ENCODE measurements around the gene RAB10. TPM values are rescaled to one million over a fixed set of nuclear protein-coding genes. Genes with fewer than 3 reads are reported as not detected.

RAB10 gene
- total and polyA plus RNA-seq, 9 of the 15 experiments (the other 6 are each of a cell fraction or from before 2014, with no cell fraction given), result 25.1 to 214 (median 157) TPM

DNA sequence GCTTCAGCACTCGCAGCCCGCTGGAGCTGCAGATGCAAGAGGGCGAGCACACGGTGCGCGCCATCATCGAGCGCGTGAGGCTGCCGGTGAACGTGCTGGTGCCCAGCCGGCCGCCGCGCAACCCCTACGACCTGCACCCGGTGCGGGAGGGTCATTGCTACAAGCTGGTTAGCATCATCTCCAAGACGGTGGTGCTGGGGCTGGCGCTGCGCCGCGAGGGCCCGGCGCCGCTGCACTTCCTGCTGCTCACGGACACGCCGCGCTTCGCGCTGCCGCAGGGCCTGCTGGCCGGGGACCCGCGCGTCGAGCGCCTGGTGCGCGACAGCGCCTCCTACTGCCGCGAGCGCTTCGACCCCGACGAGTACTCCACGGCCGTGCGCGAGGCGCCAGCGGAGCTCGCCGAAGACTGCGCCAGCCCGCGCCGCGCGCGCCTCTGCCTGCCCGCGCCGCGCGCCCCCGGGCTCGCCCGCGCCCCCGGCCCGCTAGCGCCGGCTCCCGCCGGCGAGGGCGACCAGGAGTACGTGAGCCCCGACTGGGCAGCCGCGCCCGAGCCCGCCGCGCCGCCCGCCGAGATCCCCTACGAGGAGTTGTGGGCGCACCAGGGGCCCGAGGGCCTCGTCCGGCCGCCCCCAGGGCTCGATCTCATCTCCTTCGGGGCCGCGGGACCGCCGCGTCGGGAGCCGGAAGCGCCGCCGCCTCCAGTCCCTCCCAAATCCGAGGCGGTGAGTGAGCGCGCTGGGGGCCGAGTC, 150.8 kb downstream of the RAB10 start (continued):
- TF ChIP-seq, protein P1, sequence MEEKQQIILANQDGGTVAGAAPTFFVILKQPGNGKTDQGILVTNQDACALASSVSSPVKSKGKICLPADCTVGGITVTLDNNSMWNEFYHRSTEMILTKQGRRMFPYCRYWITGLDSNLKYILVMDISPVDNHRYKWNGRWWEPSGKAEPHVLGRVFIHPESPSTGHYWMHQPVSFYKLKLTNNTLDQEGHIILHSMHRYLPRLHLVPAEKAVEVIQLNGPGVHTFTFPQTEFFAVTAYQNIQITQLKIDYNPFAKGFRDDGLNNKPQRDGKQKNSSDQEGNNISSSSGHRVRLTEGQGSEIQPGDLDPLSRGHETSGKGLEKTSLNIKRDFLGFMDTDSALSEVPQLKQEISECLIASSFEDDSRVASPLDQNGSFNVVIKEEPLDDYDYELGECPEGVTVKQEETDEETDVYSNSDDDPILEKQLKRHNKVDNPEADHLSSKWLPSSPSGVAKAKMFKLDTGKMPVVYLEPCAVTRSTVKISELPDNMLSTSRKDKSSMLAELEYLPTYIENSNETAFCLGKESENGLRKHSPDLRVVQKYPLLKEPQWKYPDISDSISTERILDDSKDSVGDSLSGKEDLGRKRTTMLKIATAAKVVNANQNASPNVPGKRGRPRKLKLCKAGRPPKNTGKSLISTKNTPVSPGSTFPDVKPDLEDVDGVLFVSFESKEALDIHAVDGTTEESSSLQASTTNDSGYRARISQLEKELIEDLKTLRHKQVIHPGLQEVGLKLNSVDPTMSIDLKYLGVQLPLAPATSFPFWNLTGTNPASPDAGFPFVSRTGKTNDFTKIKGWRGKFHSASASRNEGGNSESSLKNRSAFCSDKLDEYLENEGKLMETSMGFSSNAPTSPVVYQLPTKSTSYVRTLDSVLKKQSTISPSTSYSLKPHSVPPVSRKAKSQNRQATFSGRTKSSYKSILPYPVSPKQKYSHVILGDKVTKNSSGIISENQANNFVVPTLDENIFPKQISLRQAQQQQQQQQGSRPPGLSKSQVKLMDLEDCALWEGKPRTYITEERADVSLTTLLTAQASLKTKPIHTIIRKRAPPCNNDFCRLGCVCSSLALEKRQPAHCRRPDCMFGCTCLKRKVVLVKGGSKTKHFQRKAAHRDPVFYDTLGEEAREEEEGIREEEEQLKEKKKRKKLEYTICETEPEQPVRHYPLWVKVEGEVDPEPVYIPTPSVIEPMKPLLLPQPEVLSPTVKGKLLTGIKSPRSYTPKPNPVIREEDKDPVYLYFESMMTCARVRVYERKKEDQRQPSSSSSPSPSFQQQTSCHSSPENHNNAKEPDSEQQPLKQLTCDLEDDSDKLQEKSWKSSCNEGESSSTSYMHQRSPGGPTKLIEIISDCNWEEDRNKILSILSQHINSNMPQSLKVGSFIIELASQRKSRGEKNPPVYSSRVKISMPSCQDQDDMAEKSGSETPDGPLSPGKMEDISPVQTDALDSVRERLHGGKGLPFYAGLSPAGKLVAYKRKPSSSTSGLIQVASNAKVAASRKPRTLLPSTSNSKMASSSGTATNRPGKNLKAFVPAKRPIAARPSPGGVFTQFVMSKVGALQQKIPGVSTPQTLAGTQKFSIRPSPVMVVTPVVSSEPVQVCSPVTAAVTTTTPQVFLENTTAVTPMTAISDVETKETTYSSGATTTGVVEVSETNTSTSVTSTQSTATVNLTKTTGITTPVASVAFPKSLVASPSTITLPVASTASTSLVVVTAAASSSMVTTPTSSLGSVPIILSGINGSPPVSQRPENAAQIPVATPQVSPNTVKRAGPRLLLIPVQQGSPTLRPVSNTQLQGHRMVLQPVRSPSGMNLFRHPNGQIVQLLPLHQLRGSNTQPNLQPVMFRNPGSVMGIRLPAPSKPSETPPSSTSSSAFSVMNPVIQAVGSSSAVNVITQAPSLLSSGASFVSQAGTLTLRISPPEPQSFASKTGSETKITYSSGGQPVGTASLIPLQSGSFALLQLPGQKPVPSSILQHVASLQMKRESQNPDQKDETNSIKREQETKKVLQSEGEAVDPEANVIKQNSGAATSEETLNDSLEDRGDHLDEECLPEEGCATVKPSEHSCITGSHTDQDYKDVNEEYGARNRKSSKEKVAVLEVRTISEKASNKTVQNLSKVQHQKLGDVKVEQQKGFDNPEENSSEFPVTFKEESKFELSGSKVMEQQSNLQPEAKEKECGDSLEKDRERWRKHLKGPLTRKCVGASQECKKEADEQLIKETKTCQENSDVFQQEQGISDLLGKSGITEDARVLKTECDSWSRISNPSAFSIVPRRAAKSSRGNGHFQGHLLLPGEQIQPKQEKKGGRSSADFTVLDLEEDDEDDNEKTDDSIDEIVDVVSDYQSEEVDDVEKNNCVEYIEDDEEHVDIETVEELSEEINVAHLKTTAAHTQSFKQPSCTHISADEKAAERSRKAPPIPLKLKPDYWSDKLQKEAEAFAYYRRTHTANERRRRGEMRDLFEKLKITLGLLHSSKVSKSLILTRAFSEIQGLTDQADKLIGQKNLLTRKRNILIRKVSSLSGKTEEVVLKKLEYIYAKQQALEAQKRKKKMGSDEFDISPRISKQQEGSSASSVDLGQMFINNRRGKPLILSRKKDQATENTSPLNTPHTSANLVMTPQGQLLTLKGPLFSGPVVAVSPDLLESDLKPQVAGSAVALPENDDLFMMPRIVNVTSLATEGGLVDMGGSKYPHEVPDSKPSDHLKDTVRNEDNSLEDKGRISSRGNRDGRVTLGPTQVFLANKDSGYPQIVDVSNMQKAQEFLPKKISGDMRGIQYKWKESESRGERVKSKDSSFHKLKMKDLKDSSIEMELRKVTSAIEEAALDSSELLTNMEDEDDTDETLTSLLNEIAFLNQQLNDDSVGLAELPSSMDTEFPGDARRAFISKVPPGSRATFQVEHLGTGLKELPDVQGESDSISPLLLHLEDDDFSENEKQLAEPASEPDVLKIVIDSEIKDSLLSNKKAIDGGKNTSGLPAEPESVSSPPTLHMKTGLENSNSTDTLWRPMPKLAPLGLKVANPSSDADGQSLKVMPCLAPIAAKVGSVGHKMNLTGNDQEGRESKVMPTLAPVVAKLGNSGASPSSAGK (IDR thresholded peaks at IDR 0.05), result peak; percentile 93
- no peak for TF ChIP-seq ZNF785 (CRISPR knock-in tag; IDR thresholded peaks at IDR 0.05)
- TF ChIP-seq MAFG (tag; conservative IDR thresholded peaks at IDR 0.05), result no peak
- TF ChIP-seq MTA1 (IDR thresholded peaks at IDR 0.05; ENCODE audit: borderline replicate concordance), result no peak
- no peak for TF ChIP-seq ZNF507 (tag; conservative IDR thresholded peaks at IDR 0.05)
- no peak for TF ChIP-seq MTF1 (CRISPR knock-in tag; IDR thresholded peaks at IDR 0.05; ENCODE audit: borderline replicate concordance)
- peak; percentile 51; the same call in 1 of the 2 replicates for TF ChIP-seq CBX5 (IDR thresholded peaks at IDR 0.05; ENCODE audit: borderline replicate concordance, low read depth)
- TF ChIP-seq SAFB (IDR thresholded peaks at IDR 0.05; ENCODE audit: borderline replicate concordance, low read depth, low read length), result peak; percentile 82
- no peak for TF ChIP-seq HMG20B (CRISPR knock-in tag; IDR thresholded peaks at IDR 0.05)
- no peak; the same call in 1 of the 2 replicates for TF ChIP-seq POLR2A (conservative IDR thresholded peaks at IDR 0.05)
- TF ChIP-seq PYGO2 (tag; IDR thresholded peaks at IDR 0.05), result no peak
- no peak for TF ChIP-seq SIX5 (IDR thresholded peaks at IDR 0.05; ENCODE audit: borderline replicate concordance in 1 of 2, insufficient read depth in 1 of 2, low read depth in 1 of 2, low read length in 2 of 2)
- no peak for TF ChIP-seq CHD2 (IDR thresholded peaks at IDR 0.05; ENCODE audit: low read depth, low read length)
- TF ChIP-seq IFI16 (CRISPR knock-in tag; IDR thresholded peaks at IDR 0.05), result no peak
- no peak for TF ChIP-seq ARID2 (IDR thresholded peaks at IDR 0.05)
- peak; percentile 10; the same call in 1 of the 2 replicates for TF ChIP-seq EP300 (IDR thresholded peaks at IDR 0.05; ENCODE audit: low read length)
- no peak for TF ChIP-seq RAD51 (IDR thresholded peaks at IDR 0.05; ENCODE audit: borderline replicate concordance, low read depth)
- no peak for TF ChIP-seq TSC22D4 (tag; IDR thresholded peaks at IDR 0.05)
- TF ChIP-seq ZNF282 (CRISPR knock-in tag; IDR thresholded peaks at IDR 0.05), result 0 out of 2 replicates have a peak, but pooled peaks have one; percentile 88
